ENCODE results near the gene TMSB4X.
"Not testable (repeated sequence)": the region's sequence is repeated elsewhere in the genome, so short reads cannot be mapped to it uniquely, and the experiment has no call there.

Gene TMSB4X

GRCh38 chrX:12974796-12975669, at the start of gene TMSB4X:
TSS of gene TMSB4X (plus strand) at chrX:12975110.
- no peaks in the 10 kb centered on the region for H3K27me3 ChIP-seq (ENCODE audit: control insufficient read depth, insufficient read depth, low read length)
- peak within 1 kb of the TSS; percentile 95 for H3K4me3 ChIP-seq (ENCODE audit: low read depth, low read length)
- H3K9me3 ChIP-seq (ENCODE audit: control insufficient read depth, insufficient read depth, low read length): no peaks in the 10 kb centered on the region
- H3K9ac ChIP-seq (ENCODE audit: low read depth, low read length): peak within 1 kb of the TSS; percentile 99
- H3K4me1 ChIP-seq (ENCODE audit: control insufficient read depth, insufficient read depth, low read length): peaks cover 34% of the 10 kb centered on the region
- H3K36me3 ChIP-seq (ENCODE audit: control insufficient read depth, insufficient read depth, low read length): peaks cover 6% of the 10 kb centered on the region

GRCh38 chrX:12929701-12930100, 45.2 kb upstream of the TMSB4X start:
- Histone ChIP-seq H3K27me3 (ENCODE audit: control insufficient read depth, insufficient read depth, low read length) (no peaks in the 10 kb centered on the region), H3K4me1 (ENCODE audit: control insufficient read depth, insufficient read depth, low read length) (no peaks in the 10 kb centered on the region), H3K9ac (ENCODE audit: low read depth, low read length) (no peak overlapping the region), H3K9me3 (ENCODE audit: control insufficient read depth, insufficient read depth, low read length) (no peaks in the 10 kb centered on the region), H3K36me3 (ENCODE audit: control insufficient read depth, insufficient read depth, low read length) (no peaks in the 10 kb centered on the region), H3K4me3 (ENCODE audit: low read depth, low read length) (no peak overlapping the region)

- Histone ChIP-seq H3K27me3 (ENCODE audit: control insufficient read depth, insufficient read depth, low read length) (no peaks in the 10 kb centered on the region), H3K4me1 (ENCODE audit: control insufficient read depth, insufficient read depth, low read length) (no peaks in the 10 kb centered on the region), H3K36me3 (ENCODE audit: control insufficient read depth, insufficient read depth, low read length) (no peaks in the 10 kb centered on the region), H3K9ac (ENCODE audit: low read depth, low read length) (no peak overlapping the region), H3K4me3 (ENCODE audit: low read depth, low read length) (no peak overlapping the region), H3K9me3 (ENCODE audit: control insufficient read depth, insufficient read depth, low read length) (no peaks in the 10 kb centered on the region)
Measured at GRCh38 chrX:12930150-12930549, 44.8 kb upstream of the TMSB4X start.

- Histone ChIP-seq H3K4me3 (ENCODE audit: low read depth, low read length) (no peak overlapping the region), H3K4me1 (ENCODE audit: control insufficient read depth, insufficient read depth, low read length) (no peaks in the 10 kb centered on the region), H3K9ac (ENCODE audit: low read depth, low read length) (no peak overlapping the region), H3K36me3 (ENCODE audit: control insufficient read depth, insufficient read depth, low read length) (no peaks in the 10 kb centered on the region), H3K9me3 (ENCODE audit: control insufficient read depth, insufficient read depth, low read length) (no peaks in the 10 kb centered on the region), H3K27me3 (ENCODE audit: control insufficient read depth, insufficient read depth, low read length) (no peaks in the 10 kb centered on the region)
Measured at GRCh38 chrX:12932244-12932643, 42.7 kb upstream of the TMSB4X start.

- Histone ChIP-seq H3K9me3 (ENCODE audit: control insufficient read depth, insufficient read depth, low read length) (no peaks in the 10 kb centered on the region), H3K27me3 (ENCODE audit: control insufficient read depth, insufficient read depth, low read length) (no peaks in the 10 kb centered on the region), H3K9ac (ENCODE audit: low read depth, low read length) (no peak overlapping the region), H3K36me3 (ENCODE audit: control insufficient read depth, insufficient read depth, low read length) (no peaks in the 10 kb centered on the region), H3K4me1 (ENCODE audit: control insufficient read depth, insufficient read depth, low read length) (no peaks in the 10 kb centered on the region), H3K4me3 (ENCODE audit: low read depth, low read length) (no peak overlapping the region)
Measured at GRCh38 chrX:12934850-12935249, 40.1 kb upstream of the TMSB4X start.

GRCh38 chrX:12936947-12937346, 38.0 kb upstream of the TMSB4X start:
- H3K9me3 ChIP-seq (ENCODE audit: control insufficient read depth, insufficient read depth, low read length): no peaks in the 10 kb centered on the region
- H3K36me3 ChIP-seq (ENCODE audit: control insufficient read depth, insufficient read depth, low read length): no peaks in the 10 kb centered on the region
- H3K4me3 ChIP-seq (ENCODE audit: low read depth, low read length): no peak overlapping the region
- H3K4me1 ChIP-seq (ENCODE audit: control insufficient read depth, insufficient read depth, low read length): no peaks in the 10 kb centered on the region
- no peak overlapping the region for H3K9ac ChIP-seq (ENCODE audit: low read depth, low read length)
- H3K27me3 ChIP-seq (ENCODE audit: control insufficient read depth, insufficient read depth, low read length): no peaks in the 10 kb centered on the region

- not testable (repeated sequence) for H3K27me3 ChIP-seq (ENCODE audit: control insufficient read depth, insufficient read depth, low read length); H3K4me3 ChIP-seq (ENCODE audit: low read depth, low read length); H3K36me3 ChIP-seq (ENCODE audit: control insufficient read depth, insufficient read depth, low read length); H3K9me3 ChIP-seq (ENCODE audit: control insufficient read depth, insufficient read depth, low read length); H3K9ac ChIP-seq (ENCODE audit: low read depth, low read length); H3K4me1 ChIP-seq (ENCODE audit: control insufficient read depth, insufficient read depth, low read length)
Measured at GRCh38 chrX:12940471-12940870, 34.4 kb upstream of the TMSB4X start.

GRCh38 chrX:12943592-12943991, 31.3 kb upstream of the TMSB4X start:
- not testable (repeated sequence) for H3K4me3 ChIP-seq (ENCODE audit: low read depth, low read length); H3K4me1 ChIP-seq (ENCODE audit: control insufficient read depth, insufficient read depth, low read length); H3K36me3 ChIP-seq (ENCODE audit: control insufficient read depth, insufficient read depth, low read length); H3K9me3 ChIP-seq (ENCODE audit: control insufficient read depth, insufficient read depth, low read length); H3K9ac ChIP-seq (ENCODE audit: low read depth, low read length); H3K27me3 ChIP-seq (ENCODE audit: control insufficient read depth, insufficient read depth, low read length)

GRCh38 chrX:12944452-12944851, 30.5 kb upstream of the TMSB4X start:
- not testable (repeated sequence) for H3K4me1 ChIP-seq (ENCODE audit: control insufficient read depth, insufficient read depth, low read length); H3K9ac ChIP-seq (ENCODE audit: low read depth, low read length); H3K4me3 ChIP-seq (ENCODE audit: low read depth, low read length); H3K36me3 ChIP-seq (ENCODE audit: control insufficient read depth, insufficient read depth, low read length); H3K9me3 ChIP-seq (ENCODE audit: control insufficient read depth, insufficient read depth, low read length); H3K27me3 ChIP-seq (ENCODE audit: control insufficient read depth, insufficient read depth, low read length)

GRCh38 chrX:12945494-12945893, 29.4 kb upstream of the TMSB4X start:
- no peak overlapping the region for H3K4me3 ChIP-seq (ENCODE audit: low read depth, low read length)
- no peak overlapping the region for H3K9ac ChIP-seq (ENCODE audit: low read depth, low read length)
- no peaks in the 10 kb centered on the region for H3K9me3 ChIP-seq (ENCODE audit: control insufficient read depth, insufficient read depth, low read length)
- no peaks in the 10 kb centered on the region for H3K27me3 ChIP-seq (ENCODE audit: control insufficient read depth, insufficient read depth, low read length)
- H3K4me1 ChIP-seq (ENCODE audit: control insufficient read depth, insufficient read depth, low read length): peaks cover 6% of the 10 kb centered on the region
- no peaks in the 10 kb centered on the region for H3K36me3 ChIP-seq (ENCODE audit: control insufficient read depth, insufficient read depth, low read length)

- no peaks in the 10 kb centered on the region for H3K9me3 ChIP-seq (ENCODE audit: control insufficient read depth, insufficient read depth, low read length)
- H3K9ac ChIP-seq (ENCODE audit: low read depth, low read length): no peak overlapping the region
- H3K27me3 ChIP-seq (ENCODE audit: control insufficient read depth, insufficient read depth, low read length): no peaks in the 10 kb centered on the region
- H3K36me3 ChIP-seq (ENCODE audit: control insufficient read depth, insufficient read depth, low read length): no peaks in the 10 kb centered on the region
- H3K4me3 ChIP-seq (ENCODE audit: low read depth, low read length): no peak overlapping the region
- H3K4me1 ChIP-seq (ENCODE audit: control insufficient read depth, insufficient read depth, low read length): peaks cover 6% of the 10 kb centered on the region
Measured at GRCh38 chrX:12946406-12946805, 28.5 kb upstream of the TMSB4X start.

GRCh38 chrX:12946838-12947544, 27.9 kb upstream of the TMSB4X start:
- Histone ChIP-seq H3K9ac (ENCODE audit: low read depth, low read length) (peak overlapping the region; percentile 38), H3K4me3 (ENCODE audit: low read depth, low read length) (no peak overlapping the region), H3K9me3 (ENCODE audit: control insufficient read depth, insufficient read depth, low read length) (no peaks in the 10 kb centered on the region), H3K36me3 (ENCODE audit: control insufficient read depth, insufficient read depth, low read length) (no peaks in the 10 kb centered on the region), H3K27me3 (ENCODE audit: control insufficient read depth, insufficient read depth, low read length) (no peaks in the 10 kb centered on the region), H3K4me1 (ENCODE audit: control insufficient read depth, insufficient read depth, low read length) (peaks cover 6% of the 10 kb centered on the region)
